ENCODE results near the gene FLT1.

DNA sequence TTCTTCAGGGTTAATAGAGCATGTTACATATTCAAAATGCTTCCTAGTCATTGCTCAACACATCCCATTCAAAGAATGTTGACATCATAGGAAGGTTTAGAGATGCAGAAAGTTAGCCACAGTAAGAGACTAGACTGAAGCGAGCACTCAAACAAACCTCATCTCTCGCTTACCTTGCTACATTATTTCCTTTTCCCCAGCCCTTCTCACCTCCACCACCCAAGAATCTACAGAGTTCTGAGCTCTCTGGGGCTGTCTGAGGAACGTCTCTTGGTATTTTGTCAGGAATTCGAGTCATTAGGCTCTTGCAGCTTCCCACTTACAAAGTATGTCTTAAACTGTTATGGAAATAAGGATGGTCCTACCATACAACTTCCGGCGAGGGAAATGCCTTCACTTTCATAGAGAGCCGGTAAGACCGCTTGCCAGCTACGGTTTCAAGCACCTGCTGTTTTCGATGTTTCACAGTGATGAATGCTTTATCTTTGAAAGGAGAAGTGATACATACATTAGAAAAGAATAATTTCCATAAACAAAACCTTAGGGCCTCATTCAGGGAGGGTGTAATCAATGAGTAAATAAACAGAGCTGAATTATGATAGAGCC is 65.1 kb downstream of the FLT1 start:
- TF ChIP-seq, protein P1, sequence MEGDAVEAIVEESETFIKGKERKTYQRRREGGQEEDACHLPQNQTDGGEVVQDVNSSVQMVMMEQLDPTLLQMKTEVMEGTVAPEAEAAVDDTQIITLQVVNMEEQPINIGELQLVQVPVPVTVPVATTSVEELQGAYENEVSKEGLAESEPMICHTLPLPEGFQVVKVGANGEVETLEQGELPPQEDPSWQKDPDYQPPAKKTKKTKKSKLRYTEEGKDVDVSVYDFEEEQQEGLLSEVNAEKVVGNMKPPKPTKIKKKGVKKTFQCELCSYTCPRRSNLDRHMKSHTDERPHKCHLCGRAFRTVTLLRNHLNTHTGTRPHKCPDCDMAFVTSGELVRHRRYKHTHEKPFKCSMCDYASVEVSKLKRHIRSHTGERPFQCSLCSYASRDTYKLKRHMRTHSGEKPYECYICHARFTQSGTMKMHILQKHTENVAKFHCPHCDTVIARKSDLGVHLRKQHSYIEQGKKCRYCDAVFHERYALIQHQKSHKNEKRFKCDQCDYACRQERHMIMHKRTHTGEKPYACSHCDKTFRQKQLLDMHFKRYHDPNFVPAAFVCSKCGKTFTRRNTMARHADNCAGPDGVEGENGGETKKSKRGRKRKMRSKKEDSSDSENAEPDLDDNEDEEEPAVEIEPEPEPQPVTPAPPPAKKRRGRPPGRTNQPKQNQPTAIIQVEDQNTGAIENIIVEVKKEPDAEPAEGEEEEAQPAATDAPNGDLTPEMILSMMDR (conservative IDR thresholded peaks at IDR 0.05): no peak
- TF ChIP-seq EZH2 (IDR thresholded peaks at IDR 0.05; ENCODE audit: low read depth): no peak
